Neural cell (in vitro differentiated cells): ENCODE measurements around the gene GGTLC1. TPM values are rescaled to one million over a fixed set of nuclear protein-coding genes. Genes with fewer than 3 reads are reported as not detected.

Experiments used
- H2AFZ ChIP-seq: fragments of 200-600, 300-800 bp; sonication (generic), shearing (Covaris generic); 2 replicates; pipeline ENCODE4 v1.6.0; 2014; ENCODE audit warnings: low read depth, mild to moderate bottlenecking, antibody characterized with exemption, low read length, moderate library complexity
- H3F3A ChIP-seq: fragments of 200-600 bp; shearing (Covaris generic); 2 replicates; pipeline ENCODE4 v1.6.1; 2016; ENCODE audit warnings: mild to moderate bottlenecking, moderate library complexity, mixed read lengths, antibody characterized with exemption, low read length; ENCODE audit not compliant: insufficient read depth, poor library complexity, severe bottlenecking
- H3K27ac ChIP-seq: fragments of 200-600, 300-800 bp; sonication (generic), shearing (Covaris generic); 2 replicates; pipeline ENCODE4 v1.5.1; 2014; ENCODE audit warnings: mild to moderate bottlenecking, low read length, moderate library complexity
- H3K27me3 ChIP-seq: fragments of 300-800, 200-600 bp; sonication (generic), shearing (Covaris generic); 2 replicates; pipeline ENCODE4 v1.6.0; 2014; ENCODE audit warnings: mild to moderate bottlenecking, low read depth, low read length, moderate library complexity; ENCODE audit not compliant: insufficient read depth
- H3K36me3 ChIP-seq: fragments of 300-800, 200-600 bp; sonication (generic), shearing (Covaris generic); 2 replicates; pipeline ENCODE4 v1.5.1; 2014; ENCODE audit warnings: mild to moderate bottlenecking, antibody characterized with exemption, low read length, moderate library complexity; ENCODE audit not compliant: insufficient read depth
- H3K4me2 ChIP-seq: fragments of 300-800, 200-600 bp; sonication (generic), shearing (Covaris generic); 2 replicates; pipeline ENCODE4 v1.6.0; 2014; ENCODE audit warnings: mild to moderate bottlenecking, low read length
- H3K4me3 ChIP-seq: fragments of 300-800, 200-600 bp; sonication (generic), shearing (Covaris generic); 2 replicates; pipeline ENCODE4 v1.5.1; 2014; ENCODE audit warnings: mild to moderate bottlenecking, low read length, moderate library complexity
- H3K79me2 ChIP-seq: fragments of 200-600 bp; shearing (Covaris generic); replicated peaks from 2 replicates; pipeline ENCODE4 v1.6.0; 2014; ENCODE audit warnings: mild to moderate bottlenecking, low read length, moderate library complexity; ENCODE audit not compliant: insufficient read depth
- H3K9ac ChIP-seq: fragments of 300-800, 200-600 bp; sonication (generic), shearing (Covaris generic); 2 replicates; pipeline ENCODE4 v1.6.1; 2016; ENCODE audit warnings: mild to moderate bottlenecking, low read length, mixed read lengths
- H3K9me2 ChIP-seq: fragments of 200-600 bp; shearing (Covaris generic); 2 replicates; pipeline ENCODE4 v1.6.1; 2016; ENCODE audit warnings: mild to moderate bottlenecking, low read length, mixed read lengths; ENCODE audit not compliant: insufficient read depth
- H3K9me3 ChIP-seq: fragments of 200-600, 300-800 bp; sonication (generic), shearing (Covaris generic); 2 replicates; pipeline ENCODE4 v1.6.1; 2016; ENCODE audit warnings: mild to moderate bottlenecking, mixed run types, low read length, moderate library complexity, mixed read lengths
- H4K20me1 ChIP-seq: fragments of 200-600 bp; shearing (Covaris generic); 2 replicates; pipeline ENCODE4 v1.6.1; 2016; ENCODE audit warnings: mild to moderate bottlenecking, mixed run types; ENCODE audit not compliant: insufficient read depth
- CTCF ChIP-seq: fragments of 450-650 bp; IDR thresholded peaks from 2 replicates; pipeline ENCODE4 v1.5.1; 2014; ENCODE audit warnings: antibody characterized with exemption, mild to moderate bottlenecking, moderate library complexity; ENCODE audit not compliant: poor library complexity, severe bottlenecking
- EP300 ChIP-seq: fragments of 450-650 bp; conservative IDR thresholded peaks from 2 replicates; pipeline ENCODE4 v1.6.1; 2014; ENCODE audit warnings: antibody characterized with exemption, mild to moderate bottlenecking, moderate library complexity; ENCODE audit not compliant: poor library complexity, severe bottlenecking
- EZH2 ChIP-seq: fragments of 200-600, 300-800 bp; shearing (Covaris generic), sonication (generic); IDR thresholded peaks from 2 replicates; pipeline ENCODE4 v1.6.1; 2014; ENCODE audit warnings: antibody characterized with exemption, low read length, borderline replicate concordance, mild to moderate bottlenecking; ENCODE audit not compliant: insufficient read depth, poor library complexity, severe bottlenecking
- MXI1 ChIP-seq: fragments of 450-650 bp; conservative IDR thresholded peaks from 2 replicates; pipeline ENCODE4 v1.6.1; 2014; ENCODE audit warnings: antibody characterized with exemption, mild to moderate bottlenecking; ENCODE audit not compliant: poor library complexity, severe bottlenecking
- POLR2AphosphoS5 ChIP-seq: IDR thresholded peaks from 2 replicates; pipeline ENCODE4 v1.6.1; 2012
- RAD21 ChIP-seq: fragments of 450-650 bp; conservative IDR thresholded peaks from 2 replicates; pipeline ENCODE4 v1.6.1; 2014; ENCODE audit warnings: antibody characterized with exemption, mild to moderate bottlenecking, moderate library complexity
- REST ChIP-seq: IDR thresholded peaks from 2 replicates; pipeline ENCODE4 v1.6.1; 2012; ENCODE audit warnings: borderline replicate concordance
- SMC3 ChIP-seq: fragments of 450-650 bp; conservative IDR thresholded peaks from 2 replicates; pipeline ENCODE4 v1.6.1; 2014; ENCODE audit warnings: antibody characterized with exemption, mild to moderate bottlenecking, moderate library complexity; ENCODE audit not compliant: poor library complexity
- TAF1 ChIP-seq: IDR thresholded peaks from 2 replicates; pipeline ENCODE4 v1.6.1; 2012; ENCODE audit warnings: low read depth
- polyA plus RNA-seq: library from polyadenylated mRNA; depleted of rRNA; stranded (reverse); fragments of >200 nt; gene quantifications from 2 replicates; pipeline ENCODE4 v1.2.3, GENCODE V29; 2014

Gene GGTLC1
- polyA plus RNA-seq, 1 donor from 2014 or later = not detected

- TF ChIP-seq SMC3 = no peak
These were observed 15.9 kb upstream of the GGTLC1 start (continued) for GRCh38 chr20:24004471-24004870.

- Histone ChIP-seq H3K9me3 (no peaks in the 10 kb centered on the region), H3K27ac (no peak overlapping the region), H3K9ac (no peak overlapping the region), H3K36me3 (no peaks in the 10 kb centered on the region), H3K9me2 (no peaks in the 10 kb centered on the region), H4K20me1 (no peaks in the 10 kb centered on the region), H3K79me2 (no peaks in the 10 kb centered on the region), H3F3A (no peaks in the 10 kb centered on the region), H3K27me3 (no peaks in the 10 kb centered on the region), H3K4me2 (no peak overlapping the region), H2AFZ (no peak overlapping the region), H3K4me3 (no peak overlapping the region)
- TF ChIP-seq CTCF (no peak), RAD21 (no peak), REST (no peak), MXI1 (no peak), POLR2AphosphoS5 (no peak), EZH2 (no peak), EP300 (no peak), SMC3 (no peak)
These were observed 14.3 kb upstream of the GGTLC1 start for GRCh38 chr20:24002896-24003295.

GRCh38 chr20:24001712-24002405 lies 13.3 kb upstream of the GGTLC1 start:
- no peak overlapping the region for H3K27ac ChIP-seq
- H2AFZ ChIP-seq = no peak overlapping the region
- H3K9me3 ChIP-seq = no peaks in the 10 kb centered on the region
- no peak overlapping the region for H3K9ac ChIP-seq
- TF ChIP-seq MXI1 (no peak), RAD21 (no peak), EZH2 (no peak), SMC3 (no peak), TAF1 (no peak)
- no peaks in the 10 kb centered on the region for H3K9me2 ChIP-seq
- no peaks in the 10 kb centered on the region for H3K36me3 ChIP-seq
- H3K27me3 ChIP-seq = no peaks in the 10 kb centered on the region
- no peak overlapping the region for H3K4me3 ChIP-seq
- H3F3A ChIP-seq = no peaks in the 10 kb centered on the region
- no peaks in the 10 kb centered on the region for H4K20me1 ChIP-seq
- H3K79me2 ChIP-seq = no peaks in the 10 kb centered on the region
- H3K4me2 ChIP-seq = no peak overlapping the region
